WTC11 (cell line): ENCODE results near the gene TBC1D3L. TPM values are rescaled to one million over a fixed set of nuclear protein-coding genes. Genes with fewer than 3 reads are reported as not detected.
"Not testable (repeated sequence)": the region's sequence is repeated elsewhere in the genome, so short reads cannot be mapped to it uniquely, and the experiment has no call there.

Experiments
- ATAC-seq: fragments of 200-7000 bp; cut with Tn5 transposase; 2 replicates; pipeline ENCODE4 v1.10.0; 2021; ENCODE audit warnings: mild to moderate bottlenecking, moderate library complexity
- Bru-seq: library from RNA; stranded (reverse); fragments of 400-500 nt; gene quantifications from one replicate; lab custom pipeline; 2021; lab: Mats Ljungman, UMichigan
- CTCF ChIA-PET: fragments of 300-600 bp; sonication (Branson Sonifier 250); formaldehyde crosslinking; loops from one replicate; lab custom pipeline; 2021; ENCODE audit warnings: antibody characterized with exemption; lab: Charles Lee
- POLR2A ChIA-PET: fragments of 350-600 bp; sonication (Branson Sonifier 250); formaldehyde crosslinking; loops from one replicate; lab custom pipeline; 2021; ENCODE audit warnings: antibody characterized with exemption; lab: Charles Lee
- DNase-seq: peaks from one replicate; pipeline ENCODE4 v3.0.0; 2021; ENCODE audit warnings: low spot score
- H3K27ac Mint-ChIP-seq: 2 replicates; pipeline ENCODE4 v1.8.0; 2021; ENCODE audit warnings: mixed read lengths
- H3K27me3 Mint-ChIP-seq: 2 replicates; pipeline ENCODE4 v1.8.0; 2021; ENCODE audit warnings: low read depth, mild to moderate bottlenecking, moderate library complexity, mixed read lengths
- H3K36me3 Mint-ChIP-seq: 2 replicates; pipeline ENCODE4 v1.8.0; 2021; ENCODE audit warnings: mixed read lengths
- H3K4me1 Mint-ChIP-seq: 2 replicates; pipeline ENCODE4 v1.8.0; 2022; ENCODE audit warnings: mixed read lengths
- H3K4me3 Mint-ChIP-seq: 2 replicates; pipeline ENCODE4 v1.8.0; 2021; ENCODE audit warnings: mild to moderate bottlenecking, moderate library complexity, mixed read lengths
- H3K9me3 Mint-ChIP-seq: 2 replicates; pipeline ENCODE4 v1.8.0; 2021; ENCODE audit warnings: mixed read lengths
- long read RNA-seq, 3 experiments: library from RNA in 1 of 3; library from capped mRNA in 1 of 3; library from polyadenylated mRNA in 1 of 3; unstranded in 2 of 3; stranded (forward) in 1 of 3; transcript quantifications; one replicate each; pipeline ENCODE4 v2.0.0, GENCODE V29; 2021
- total RNA-seq: library from RNA; stranded (reverse); gene quantifications from 3 replicates; pipeline ENCODE4 v1.2.3, GENCODE V29; 2021

Gene TBC1D3L
- total RNA-seq, result 18.8 to 20.5 TPM (median 20.1 TPM) in 3 replicates
- Bru-seq, nascent RNA, result percentile 30 among the genes with signal in this experiment
- long read RNA-seq, experiment 1, partial matches to known transcripts, result 4 of 13 reads
- long read RNA-seq, experiment 1, other reads (novel, unspliced or antisense), result 7 of 13 reads
- long read RNA-seq, experiment 2, partial matches to known transcripts, result 4 of 5 reads
- long read RNA-seq, experiment 2, other reads (novel, unspliced or antisense), result 1 of 5 reads
- long read RNA-seq, experiment 3, result 0 reads

DNA sequence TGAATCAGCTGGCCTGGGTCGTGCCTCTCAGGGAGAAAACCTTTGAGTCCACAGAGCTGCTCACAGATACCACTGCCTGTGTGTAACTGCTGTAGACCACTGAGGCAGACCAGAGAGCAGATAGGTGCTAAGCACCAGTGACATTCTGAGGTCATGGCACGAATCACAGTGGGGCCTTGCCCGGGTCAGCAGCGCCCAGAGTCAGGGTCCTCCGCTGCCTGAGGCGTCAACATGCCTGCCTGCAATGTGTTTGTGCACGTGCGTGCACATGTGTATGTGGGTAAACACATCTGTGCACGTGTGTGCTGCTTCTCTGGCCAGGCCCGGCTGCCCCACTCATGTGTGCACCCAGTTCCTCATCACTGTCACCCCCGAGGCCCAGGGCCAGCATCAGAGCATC, at the start of gene TBC1D3L:
Gene TBC1D3L (minus strand): TSS at position 101 of the 400 bp plus-strand sequence. CDS start 1,540 bp downstream, outside the sequence.
- H3K9me3 Mint-ChIP-seq, DNase-seq, H3K4me1 Mint-ChIP-seq, H3K27ac Mint-ChIP-seq, H3K36me3 Mint-ChIP-seq, POLR2A ChIA-PET, H3K27me3 Mint-ChIP-seq, H3K4me3 Mint-ChIP-seq, ATAC-seq, CTCF ChIA-PET: not testable (repeated sequence)

DNA sequence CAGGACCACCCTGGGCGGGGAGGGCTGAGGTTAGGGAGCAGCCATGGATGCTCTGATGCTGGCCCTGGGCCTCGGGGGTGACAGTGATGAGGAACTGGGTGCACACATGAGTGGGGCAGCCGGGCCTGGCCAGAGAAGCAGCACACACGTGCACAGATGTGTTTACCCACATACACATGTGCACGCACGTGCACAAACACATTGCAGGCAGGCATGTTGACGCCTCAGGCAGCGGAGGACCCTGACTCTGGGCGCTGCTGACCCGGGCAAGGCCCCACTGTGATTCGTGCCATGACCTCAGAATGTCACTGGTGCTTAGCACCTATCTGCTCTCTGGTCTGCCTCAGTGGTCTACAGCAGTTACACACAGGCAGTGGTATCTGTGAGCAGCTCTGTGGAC, 14.8 kb upstream of the TBC1D3L start, which contains the start of gene TBC1D3D:
Gene TBC1D3D (plus strand): TSS at position 301 of the 400 bp plus-strand sequence. CDS start 1,585 bp downstream, outside the sequence.
- H3K4me3 Mint-ChIP-seq, H3K9me3 Mint-ChIP-seq, H3K27ac Mint-ChIP-seq, H3K4me1 Mint-ChIP-seq, ATAC-seq, DNase-seq, H3K36me3 Mint-ChIP-seq, POLR2A ChIA-PET, H3K27me3 Mint-ChIP-seq, CTCF ChIA-PET: not testable (repeated sequence)

Other genes starting within 250 kb of the TBC1D3L start
- 0.14 to 0.26 TPM (median 0.23 TPM) in 3 replicates for gene HNF1B, start 244.0 kb downstream of the TBC1D3L start, total RNA-seq
- not detected in 3 replicates for gene TBC1D3K, start 64.6 kb downstream of the TBC1D3L start, total RNA-seq
- gene TBC1D3D, start 14.9 kb upstream of the TBC1D3L start, total RNA-seq, result 0.44 to 0.46 TPM in 2 of 3 replicates, not detected in the other
- gene TBC1D3C, start 79.6 kb upstream of the TBC1D3L start, total RNA-seq, result not detected in 3 replicates
- gene TBC1D3E, start 138.9 kb upstream of the TBC1D3L start, total RNA-seq, result not detected in 3 replicates
- not detected in 3 replicates for gene TBC1D3, start 203.5 kb upstream of the TBC1D3L start, total RNA-seq